Epithelial cell of alveolus of lung (primary cell): ENCODE data around the gene PTCD1. TPM values are rescaled to one million over a fixed set of nuclear protein-coding genes. Genes with fewer than 3 reads are reported as not detected.

Experiments
- total RNA-seq: library from RNA; depleted of rRNA; stranded (reverse); fragments of >200 nt; gene quantifications from 2 replicates; pipeline ENCODE4 v1.2.1, GENCODE V29; 2015

Gene PTCD1
- 4.0 and 7.2 TPM in 2 replicates for total RNA-seq

DNA sequence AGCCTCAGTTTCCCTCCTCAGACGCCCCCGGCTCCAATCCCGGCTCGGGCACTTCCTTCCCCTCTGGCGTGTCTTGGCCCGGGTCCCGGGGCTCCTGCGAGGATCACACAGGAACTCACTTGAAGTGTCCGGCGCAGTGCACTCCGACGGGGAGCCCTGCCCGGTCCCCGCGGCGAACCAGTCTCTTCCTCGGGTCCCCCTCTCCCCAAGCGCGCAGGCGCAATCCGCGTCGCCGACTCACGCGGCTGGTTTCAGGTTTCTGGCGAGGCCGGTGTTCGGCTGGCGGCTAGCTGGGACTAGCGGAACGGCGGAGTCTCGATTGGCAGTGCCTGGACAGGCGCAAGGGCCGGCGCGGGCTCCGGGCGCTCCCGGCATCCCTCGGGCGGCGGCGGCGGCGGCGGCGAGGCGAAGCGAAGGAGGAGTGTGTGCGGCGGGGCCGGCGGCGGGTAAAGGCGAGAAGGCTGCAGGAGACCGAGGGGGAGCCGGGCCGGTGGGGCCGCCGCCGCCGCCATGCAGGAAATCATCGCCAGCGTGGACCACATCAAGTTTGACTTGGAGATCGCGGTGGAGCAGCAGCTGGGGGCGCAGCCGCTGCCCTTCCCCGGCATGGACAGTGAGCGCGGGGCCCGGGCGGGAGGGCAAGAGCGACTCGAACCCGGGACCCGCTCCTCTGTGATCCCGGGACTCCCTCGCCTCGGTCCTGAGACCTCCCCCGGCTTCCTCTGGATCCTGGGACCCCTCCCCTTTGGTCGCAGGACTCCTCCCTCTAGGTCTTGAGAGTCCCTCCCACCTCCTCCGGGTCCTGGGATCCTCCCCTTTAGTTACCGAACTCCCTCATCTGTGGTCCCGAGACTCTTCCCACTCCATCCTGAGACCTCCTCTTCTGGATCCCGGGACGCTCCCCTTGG lies at the start of gene PTCD1, which contains the start of gene CPSF4:
PTCD1 (minus strand) TSS at position 226 of the 908 bp plus-strand sequence. CDS start 3,556 bp downstream, outside the sequence.
CPSF4 (plus strand) TSS at position 371 of the 908 bp plus-strand sequence; CDS start at position 511, 140 bp downstream.

GRCh38 chr7:99472561-99473314 lies 34.1 kb upstream of the PTCD1 start, which contains the start of gene ZNF789:
Gene ZNF789, plus strand, starts transcription at chr7:99472890. Its CDS starts 3,567 bp downstream, at chr7:99476457.

GRCh38 chr7:99408379-99409191 lies 30.0 kb downstream of the PTCD1 start, which contains the start of the genes BUD31 and PDAP1:
Gene BUD31, plus strand, starts transcription at chr7:99408969. Its CDS starts 2,124 bp downstream, at chr7:99411093.
Gene PDAP1, minus strand, starts transcription at chr7:99408597. Its CDS starts 49 bp downstream, at chr7:99408548.

GRCh38 chr7:99374111-99375064 lies 64.2 kb downstream of the PTCD1 start, which contains the start of gene ARPC1B:
Gene ARPC1B, plus strand, starts transcription at chr7:99374730. Its CDS starts 10,985 bp downstream, at chr7:99385715.

Other genes with a start within 250 kb of the PTCD1 start
- gene KPNA7, start 230.7 kb downstream of the PTCD1 start, total RNA-seq, result 0.13 TPM in 1 of 2 replicates, not detected in the other
- gene MYH16, start 166.0 kb downstream of the PTCD1 start, total RNA-seq, result 0.26 TPM in 1 of 2 replicates, not detected in the other
- gene ARPC1A, start 112.9 kb downstream of the PTCD1 start, total RNA-seq, result 121 and 235 TPM in 2 replicates
- 172 and 382 TPM in 2 replicates for gene ARPC1B, start 64.1 kb downstream of the PTCD1 start, total RNA-seq
- gene PDAP1, start 30.2 kb downstream of the PTCD1 start, total RNA-seq, result 97.0 and 105 TPM in 2 replicates
- gene BUD31, start 29.8 kb downstream of the PTCD1 start, total RNA-seq, result 105 and 108 TPM in 2 replicates
- gene CPSF4, start 145 bp upstream of the PTCD1 start, total RNA-seq, result 22.5 and 36.2 TPM in 2 replicates
- 2,095 and 2,779 TPM in 2 replicates for gene ATP5MF, start 27.4 kb upstream of the PTCD1 start, total RNA-seq
- gene ZNF789, start 34.1 kb upstream of the PTCD1 start, total RNA-seq, result 4.4 and 5.5 TPM in 2 replicates
- 16.4 and 19.7 TPM in 2 replicates for gene ZNF394, start 61.5 kb upstream of the PTCD1 start, total RNA-seq
- gene ZKSCAN5, start 65.9 kb upstream of the PTCD1 start, total RNA-seq, result 9.3 and 12.1 TPM in 2 replicates
- gene FAM200A, start 113.3 kb upstream of the PTCD1 start, total RNA-seq, result 5.8 and 17.9 TPM in 2 replicates
- gene ZNF655, start 119.8 kb upstream of the PTCD1 start, total RNA-seq, result 29.2 and 89.8 TPM in 2 replicates
- gene TMEM225B, start 159.5 kb upstream of the PTCD1 start, total RNA-seq, result 0.39 and 4.2 TPM in 2 replicates
- 5.6 and 17.0 TPM in 2 replicates for gene ZSCAN25, start 178.1 kb upstream of the PTCD1 start, total RNA-seq
- gene CYP3A5, start 241.2 kb upstream of the PTCD1 start, total RNA-seq, result 0.24 and 0.39 TPM in 2 replicates